K562 (cell line): Measurements from ENCODE around the gene SPNS1. TPM values are rescaled to one million over a fixed set of nuclear protein-coding genes. Genes with fewer than 3 reads are reported as not detected.

Source experiments
- ATAC-seq: fragments of 200-7000 bp; cut with Tn5 transposase; 3 replicates; pipeline ENCODE4 v1.9.1; 2020; ENCODE audit warnings: moderate library complexity
- BruUV-seq: library from RNA; stranded (reverse); fragments of 400-500 nt; replicated peaks from 2 replicates; lab custom pipeline; 2021; lab: Mats Ljungman, UMichigan
- CTCF ChIA-PET: fragments of 300-600 bp; formaldehyde crosslinking; extraction: SDS; loops from one replicate; lab custom pipeline; 2021; ENCODE audit warnings: low intra/inter-chr PET ratio; lab: Yijun Ruan, JAX
- POLR2A ChIA-PET: fragments of 300-600, 350-650 bp; sonication (Branson Sonifier 250); formaldehyde crosslinking; extraction: SDS; loops from one replicate; lab custom pipeline; 2021; ENCODE audit warnings: antibody characterized with exemption, inconsistent platforms; lab: Yijun Ruan, JAX
- DNase-seq, 4 experiments: peaks; one replicate each; pipeline versions ENCODE4 v3.0.0 to v3.0.0-alpha.2; 2011 to 2018; ENCODE audit warnings: low spot score in 3 of 4, mixed read lengths in 3 of 4; ENCODE audit errors: extremely low read depth in 1 of 4
- FAIRE-seq: peaks from 2 replicates; lab custom pipeline; 2011; peaks lifted over from hg19 to GRCh38; lab: Jason Lieb, UNC
- H2AFZ ChIP-seq: 2 replicates; pipeline ENCODE4 v1.6.0; 2011; ENCODE audit warnings: low read depth, low read length, control low read depth, inconsistent platforms
- H3K27ac ChIP-seq: fragments of 200-600 bp; 3 replicates; pipeline ENCODE4 v1.8.0; 2011; ENCODE audit warnings: low read depth, mild to moderate bottlenecking, control low read depth, inconsistent platforms, low read length, moderate library complexity, mixed read lengths; ENCODE audit errors: extremely low read depth
- H3K27me3 ChIP-seq, 2 experiments: fragments of 300-600 bp in 1 of 2; 2 replicates in 1 of 2; 3 replicates in 1 of 2; pipeline versions ENCODE4 v1.6.0 to v1.8.0; 2011; ENCODE audit warnings: inconsistent platforms in 2 of 2, low read length in 2 of 2, mild to moderate bottlenecking in 1 of 2, mixed read lengths in 1 of 2, moderate library complexity in 1 of 2; ENCODE audit not compliant: control insufficient read depth in 2 of 2, insufficient read depth in 2 of 2
- H3K36me3 ChIP-seq: fragments of 300-600 bp; 3 replicates; pipeline ENCODE4 v1.8.0; 2011; ENCODE audit warnings: mild to moderate bottlenecking, low read length, inconsistent platforms; ENCODE audit not compliant: control insufficient read depth, insufficient read depth
- H3K4me1 ChIP-seq, 2 experiments: fragments of 200-600 bp in 1 of 2; replicated peaks in 1 of 2; 2 replicates in 1 of 2; 3 replicates in 1 of 2; pipeline versions ENCODE4 v1.5.1 to v1.8.0; 2011; ENCODE audit warnings: inconsistent platforms in 2 of 2, low read length in 2 of 2, mild to moderate bottlenecking in 1 of 2, mixed read lengths in 1 of 2, moderate library complexity in 1 of 2; ENCODE audit not compliant: control insufficient read depth in 2 of 2, insufficient read depth in 2 of 2
- H3K4me2 ChIP-seq: 2 replicates; pipeline ENCODE4 v1.6.1; 2011; ENCODE audit warnings: low read length, control low read depth, inconsistent platforms, mixed read lengths; ENCODE audit not compliant: insufficient read depth
- H3K4me3 ChIP-seq: fragments of 200-600 bp; sonication (generic), shearing (Covaris generic); 2 replicates; pipeline ENCODE4 v1.5.1; 2016; ENCODE audit warnings: control low read depth, inconsistent platforms
- H3K79me2 ChIP-seq: fragments of 200-600 bp; 3 replicates; pipeline ENCODE4 v1.8.0; 2011; ENCODE audit warnings: low read length, inconsistent platforms; ENCODE audit not compliant: control insufficient read depth, insufficient read depth
- H3K9ac ChIP-seq, 2 experiments: 2 replicates each; pipeline versions ENCODE4 v1.6.0 to v1.6.1; 2011; ENCODE audit warnings: low read depth in 2 of 2, low read length in 2 of 2, control low read depth in 1 of 2, inconsistent platforms in 1 of 2, mild to moderate bottlenecking in 1 of 2, mixed read lengths in 1 of 2; ENCODE audit not compliant: insufficient read depth in 1 of 2
- H3K9me1 ChIP-seq: one replicate; pipeline ENCODE4 v1.6.0; 2011; ENCODE audit warnings: inconsistent platforms, mild to moderate bottlenecking, low read length, moderate library complexity; ENCODE audit not compliant: control insufficient read depth, insufficient read depth
- H3K9me3 ChIP-seq: replicated peaks from 2 replicates; pipeline ENCODE4 v1.5.1; 2011; ENCODE audit warnings: low read depth, low read length, inconsistent platforms; ENCODE audit not compliant: control insufficient read depth, insufficient read depth
- H4K20me1 ChIP-seq: replicated peaks from 2 replicates; pipeline ENCODE4 v1.6.1; 2011; ENCODE audit warnings: low read length, inconsistent platforms, mixed read lengths; ENCODE audit not compliant: control insufficient read depth, insufficient read depth
- BACH1 ChIP-seq: fragments of 200-800 bp; sonication (Bioruptor generic); IDR thresholded peaks from 2 replicates; pipeline ENCODE4 v1.6.1; 2016; ENCODE audit warnings: missing genetic modification characterization, missing compliant biosample characterization
- BCL6 ChIP-seq: fragments of 250-450 bp; sonication (Bioruptor Pico); IDR thresholded peaks from 2 replicates; pipeline ENCODE4 v1.4.0; 2020
- CAMTA2 ChIP-seq: fragments of 250-450 bp; sonication (Bioruptor Pico); conservative IDR thresholded peaks from 2 replicates; pipeline ENCODE4 v1.5.1; 2022
- ETV6 ChIP-seq, 3 experiments: fragments of 150-350 bp in 1 of 3; sonication (generic) in 1 of 3; formaldehyde crosslinking in 1 of 3; IDR thresholded peaks; 2 replicates each; pipeline versions ENCODE4 v1.6.1 to v1.8.0; 2014 to 2022; ENCODE audit warnings: borderline replicate concordance in 2 of 3, low read depth in 2 of 3, antibody characterized with exemption in 1 of 3, low read length in 1 of 3, mild to moderate bottlenecking in 1 of 3, missing genetic modification reagents in 1 of 3
- FOXK2 ChIP-seq, 2 experiments: fragments of 450-650 bp; IDR thresholded peaks in 1 of 2; conservative IDR thresholded peaks in 1 of 2; 2 replicates each; pipeline ENCODE4 v1.6.1; 2016; ENCODE audit warnings: low read depth in 2 of 2, mild to moderate bottlenecking in 1 of 2
- GTF2F1 ChIP-seq: IDR thresholded peaks from 2 replicates; pipeline ENCODE4 v1.6.1; 2011; ENCODE audit warnings: low read depth, low read length, improper control_type of control experiment
- HEY1 ChIP-seq: fragments of 250-450 bp; sonication (Bioruptor Pico); IDR thresholded peaks from 2 replicates; pipeline ENCODE4 v1.5.0; 2020; ENCODE audit warnings: mild to moderate bottlenecking, moderate library complexity, borderline replicate concordance
- KLF16 ChIP-seq: IDR thresholded peaks from 2 replicates; pipeline ENCODE4 v1.6.1; 2016; ENCODE audit warnings: antibody characterized with exemption
- MEIS2 ChIP-seq: fragments of 450-650 bp; IDR thresholded peaks from 2 replicates; pipeline ENCODE4 v1.6.1; 2014; ENCODE audit warnings: mild to moderate bottlenecking; ENCODE audit not compliant: partially characterized antibody
- MYC ChIP-seq, 2 experiments: fragments of 250-450 bp in 1 of 2; sonication (Bioruptor Pico) in 1 of 2; IDR thresholded peaks; 2 replicates each; pipeline versions ENCODE4 v1.5.1 to v1.6.1; 2012 to 2021; ENCODE audit warnings: low read depth in 2 of 2, borderline replicate concordance in 1 of 2, improper control_type of control experiment in 1 of 2, low read length in 1 of 2, mild to moderate bottlenecking in 1 of 2, moderate library complexity in 1 of 2
- POLR2A ChIP-seq: fragments of 450-650 bp; conservative IDR thresholded peaks from 2 replicates; pipeline ENCODE4 v1.6.1; 2016
- POLR3G ChIP-seq: IDR thresholded peaks from 2 replicates; pipeline ENCODE4 v1.6.1; 2011; ENCODE audit not compliant: insufficient read length, insufficient replicate concordance; ENCODE audit errors: extremely low read depth
- SNRNP70 ChIP-seq: fragments of 200-400 bp; formaldehyde crosslinking; optimal IDR thresholded peaks from 2 replicates; pipeline ENCODE3; 2017; ENCODE audit warnings: low read depth, low read length
- ZFP30 ChIP-seq: fragments of 250-450 bp; sonication (Bioruptor Pico); IDR thresholded peaks from 2 replicates; pipeline ENCODE4 v1.8.0; 2022; ENCODE audit warnings: moderate library complexity, mild to moderate bottlenecking, inconsistent platforms, borderline replicate concordance
- WGBS: fragments of 100-300 bp; shearing (Covaris generic); methylation state at CpG from one replicate; pipeline ENCODE4 v1.1.6; 2016; ENCODE audit warnings: low coverage, mixed read lengths; ENCODE audit not compliant: insufficient coverage; ENCODE audit errors: missing lambda C conversion rate; 5-methylcytosine and 5-hydroxymethylcytosine counted together
- in situ Hi-C: fragments of 300-500 bp; cut with MboI; formaldehyde crosslinking; loops from 4 replicates; pipeline ENCODE4 v1.15.0; 2018; ENCODE audit warnings: inconsistent platforms, mixed read lengths
- intact Hi-C: fragments of 100-400 bp; cut with micrococcal nuclease; formaldehyde crosslinking; loops from 2 replicates; pipeline ENCODE4 v1.14.2; 2022
- polyA plus RNA-seq, 8 experiments: library from polyadenylated mRNA; depleted of rRNA in 4 of 8; stranded (reverse) in 5 of 8; unstranded in 3 of 8; fragments of >200 nt; fragmentation: Nextera tagmentation in 2 of 8; fragmentation: Illumina TruSeq in 1 of 8; extraction: Ambion mirVana in 2 of 8; extraction: Trizol in 1 of 8; gene quantifications; 2 replicates each; pipeline versions ENCODE4 v1.2.1 to v1.2.3, GENCODE V29; 2011 to 2014; ENCODE audit warnings: inconsistent platforms in 1 of 8, missing spikeins in 1 of 8
- total RNA-seq, 7 experiments: library from RNA; depleted of rRNA in 6 of 7; stranded (reverse); fragments of >200 nt in 6 of 7; fragmentation: Illumina TruSeq in 2 of 7; extraction: Trizol in 2 of 7; gene quantifications; 2 replicates each; pipeline versions ENCODE4 v1.2.1 to v1.2.3, GENCODE V29; 2011 to 2021; ENCODE audit warnings: low replicate concordance in 1 of 7
- TF ChIP-seq, protein P1 (sequence below): fragments of 450-650 bp; IDR thresholded peaks from 2 replicates; pipeline ENCODE4 v1.7.1; 2018; ENCODE audit warnings: mild to moderate bottlenecking, low read depth; ENCODE audit not compliant: partially characterized antibody
- TF ChIP-seq, protein P2 (sequence below): sonication (generic); formaldehyde crosslinking; IDR thresholded peaks from 2 replicates; pipeline ENCODE4 v1.8.0; 2022; ENCODE audit warnings: mild to moderate bottlenecking, missing genetic modification reagents, borderline replicate concordance

SPNS1 gene
- total and polyA plus RNA-seq, 9 of the 15 experiments (the other 6 are each of a cell fraction or from before 2014, with no cell fraction given): 0.58 to 64.9 (median 13.7) TPM

DNA sequence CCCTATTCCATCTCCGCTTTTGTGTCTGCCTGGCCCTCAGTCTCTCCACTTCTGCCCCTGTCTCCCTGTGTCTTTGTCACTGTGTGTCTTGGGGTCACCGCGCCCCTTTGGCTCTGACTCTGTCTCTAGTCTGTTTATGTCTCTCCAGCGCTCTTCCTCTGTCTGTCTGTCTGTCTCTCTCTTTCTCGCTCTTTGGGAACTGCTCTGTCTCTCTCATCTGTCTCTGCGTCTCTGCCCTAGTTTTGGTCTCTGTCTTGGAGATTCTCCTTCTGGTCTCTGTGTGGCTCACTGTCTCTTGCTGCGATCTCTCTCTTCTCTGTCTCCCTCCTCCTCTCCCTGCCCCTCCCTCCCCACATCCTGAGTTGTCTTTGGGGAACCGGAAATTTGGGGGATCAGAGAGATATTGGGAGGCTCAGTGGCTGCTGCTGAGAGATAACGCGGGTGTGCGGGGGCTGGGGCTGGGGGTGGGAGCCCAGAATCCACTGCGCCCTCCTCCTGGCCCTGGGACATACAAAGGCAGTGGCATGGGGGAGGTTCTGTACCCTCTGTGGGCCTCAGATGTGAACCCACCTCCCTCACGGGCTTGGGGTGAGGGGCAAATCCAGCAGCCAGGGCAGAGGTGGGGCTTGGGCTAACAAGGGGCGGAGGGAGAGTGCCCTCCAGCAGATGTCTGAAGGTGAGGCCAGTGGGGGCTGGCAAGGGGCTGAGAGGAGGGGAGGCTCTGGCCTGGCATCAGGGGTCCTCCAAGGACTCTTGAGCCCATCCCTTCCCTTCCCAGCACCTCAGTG is 34.7 kb downstream of the SPNS1 start:
- DNase-seq (peak; percentile 94 to 98 (median 95)), FAIRE-seq (peak; percentile 94), ATAC-seq (peak; percentile 90)
- Histone ChIP-seq H3K79me2 (no peaks in the 10 kb centered on the region), H2AFZ (peak overlapping the region; percentile 87), H3K9me1 (no peaks in the 10 kb centered on the region), H3K4me2 (peak overlapping the region; percentile 94), H3K27me3 (no peaks in the 10 kb centered on the region), H4K20me1 (no peaks in the 10 kb centered on the region), H3K27ac (peak overlapping the region; percentile 100), H3K9me3 (no peaks in the 10 kb centered on the region), H3K9ac (peak overlapping the region; percentile 89 to 91), H3K4me1 (peaks cover 55 to 56% of the 10 kb centered on the region in 2 experiments), H3K36me3 (no peaks in the 10 kb centered on the region), H3K4me3 (peak overlapping the region; percentile 21; the same call in 1 of the 2 replicates)
- POLR2A ChIA-PET: interaction anchor here (0.9 to 2.6 kb wide), 2 partner anchors 9 to 11 kb away, joined by 4 to 16 read pairs; no protein-coding TSS in a partner anchor
- intact Hi-C loops: no loop called here
- no TSS peak for BruUV-seq
- WGBS: under 1% methylated on average over 9 of the region's 14 CpGs
- CTCF ChIA-PET: no interaction called here
- in situ Hi-C loops: no loop called here
- TF ChIP-seq ZFP30 (CRISPR knock-in tag): no peak
- TF ChIP-seq CAMTA2 (CRISPR knock-in tag): no peak; the same call in 1 of the 2 replicates
- TF ChIP-seq, protein P1, sequence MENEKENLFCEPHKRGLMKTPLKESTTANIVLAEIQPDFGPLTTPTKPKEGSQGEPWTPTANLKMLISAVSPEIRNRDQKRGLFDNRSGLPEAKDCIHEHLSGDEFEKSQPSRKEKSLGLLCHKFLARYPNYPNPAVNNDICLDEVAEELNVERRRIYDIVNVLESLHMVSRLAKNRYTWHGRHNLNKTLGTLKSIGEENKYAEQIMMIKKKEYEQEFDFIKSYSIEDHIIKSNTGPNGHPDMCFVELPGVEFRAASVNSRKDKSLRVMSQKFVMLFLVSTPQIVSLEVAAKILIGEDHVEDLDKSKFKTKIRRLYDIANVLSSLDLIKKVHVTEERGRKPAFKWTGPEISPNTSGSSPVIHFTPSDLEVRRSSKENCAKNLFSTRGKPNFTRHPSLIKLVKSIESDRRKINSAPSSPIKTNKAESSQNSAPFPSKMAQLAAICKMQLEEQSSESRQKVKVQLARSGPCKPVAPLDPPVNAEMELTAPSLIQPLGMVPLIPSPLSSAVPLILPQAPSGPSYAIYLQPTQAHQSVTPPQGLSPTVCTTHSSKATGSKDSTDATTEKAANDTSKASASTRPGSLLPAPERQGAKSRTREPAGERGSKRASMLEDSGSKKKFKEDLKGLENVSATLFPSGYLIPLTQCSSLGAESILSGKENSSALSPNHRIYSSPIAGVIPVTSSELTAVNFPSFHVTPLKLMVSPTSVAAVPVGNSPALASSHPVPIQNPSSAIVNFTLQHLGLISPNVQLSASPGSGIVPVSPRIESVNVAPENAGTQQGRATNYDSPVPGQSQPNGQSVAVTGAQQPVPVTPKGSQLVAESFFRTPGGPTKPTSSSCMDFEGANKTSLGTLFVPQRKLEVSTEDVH: no peak
- TF ChIP-seq FOXK2 (conservative IDR thresholded peaks at IDR 0.05 in 1 of 2, IDR thresholded peaks at IDR 0.05 in 1 of 2; ENCODE audit: low read depth in 2 of 2): peak; percentile 19 to 22; a peak in 1 of 4 replicates
- peak; percentile 50 for TF ChIP-seq BCL6 (CRISPR knock-in tag)
- TF ChIP-seq POLR2A: peak; percentile 88
- TF ChIP-seq POLR3G: no peak
- no peak for TF ChIP-seq SNRNP70
- TF ChIP-seq KLF16: peak; percentile 96
- TF ChIP-seq HEY1 (CRISPR knock-in tag): no peak
- TF ChIP-seq GTF2F1: no peak
- TF ChIP-seq, protein P2, sequence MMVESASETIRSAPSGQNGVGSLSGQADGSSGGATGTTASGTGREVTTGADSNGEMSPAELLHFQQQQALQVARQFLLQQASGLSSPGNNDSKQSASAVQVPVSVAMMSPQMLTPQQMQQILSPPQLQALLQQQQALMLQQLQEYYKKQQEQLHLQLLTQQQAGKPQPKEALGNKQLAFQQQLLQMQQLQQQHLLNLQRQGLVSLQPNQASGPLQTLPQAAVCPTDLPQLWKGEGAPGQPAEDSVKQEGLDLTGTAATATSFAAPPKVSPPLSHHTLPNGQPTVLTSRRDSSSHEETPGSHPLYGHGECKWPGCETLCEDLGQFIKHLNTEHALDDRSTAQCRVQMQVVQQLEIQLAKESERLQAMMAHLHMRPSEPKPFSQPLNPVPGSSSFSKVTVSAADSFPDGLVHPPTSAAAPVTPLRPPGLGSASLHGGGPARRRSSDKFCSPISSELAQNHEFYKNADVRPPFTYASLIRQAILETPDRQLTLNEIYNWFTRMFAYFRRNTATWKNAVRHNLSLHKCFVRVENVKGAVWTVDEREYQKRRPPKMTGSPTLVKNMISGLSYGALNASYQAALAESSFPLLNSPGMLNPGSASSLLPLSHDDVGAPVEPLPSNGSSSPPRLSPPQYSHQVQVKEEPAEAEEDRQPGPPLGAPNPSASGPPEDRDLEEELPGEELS: no peak
- peak; percentile 75 for TF ChIP-seq BACH1
- no peak for TF ChIP-seq MEIS2
- TF ChIP-seq ETV6 (IDR thresholded peaks at IDR 0.05; ENCODE audit: borderline replicate concordance in 1 of 2, low read depth in 2 of 2, low read length in 1 of 2): 0 out of 4 replicates have a peak, but pooled peaks of 1 of the 2 experiments have one; percentile 12
- TF ChIP-seq ETV6 (CRISPR knock-in tag; IDR thresholded peaks at IDR 0.05; ENCODE audit: borderline replicate concordance): no peak
- peak; percentile 55; the same call in 1 of the 2 replicates for TF ChIP-seq MYC (IDR thresholded peaks at IDR 0.05; ENCODE audit: low read depth, low read length)
- no peak for TF ChIP-seq MYC (CRISPR knock-in tag; IDR thresholded peaks at IDR 0.05; ENCODE audit: borderline replicate concordance, low read depth)
